ENCODE results near the gene HERC2.
"Not testable (repeated sequence)": the region's sequence is repeated elsewhere in the genome, so short reads cannot be mapped to it uniquely, and the experiment has no call there.

Gene HERC2

DNA sequence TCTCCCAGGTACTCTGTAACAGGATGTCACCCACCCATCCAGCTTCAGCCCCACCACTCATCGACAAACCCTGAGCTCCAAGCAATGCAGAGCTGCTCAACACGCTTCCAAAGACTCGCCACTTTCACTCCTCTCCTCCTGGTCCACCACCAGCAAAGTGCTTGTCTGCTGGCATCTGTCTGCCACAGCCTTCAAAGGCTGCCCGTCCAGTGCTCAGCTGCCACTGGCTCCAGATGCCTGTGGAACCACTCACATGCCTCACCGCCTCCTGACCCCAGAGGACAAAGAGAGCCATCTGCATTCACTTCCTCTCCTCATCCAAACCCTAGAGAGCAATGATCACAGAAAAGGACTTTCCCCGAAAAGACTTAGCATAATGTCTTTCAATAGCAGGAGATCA is 113.4 kb downstream of the HERC2 start:
- Histone ChIP-seq H3K36me3 (ENCODE audit: control insufficient read depth in 5 of 5, insufficient read depth in 5 of 5, low read length in 5 of 5) (peaks cover 0 to 26% (median 11%) of the 10 kb centered on the region in 5 donors), H3K27me3 (ENCODE audit: control insufficient read depth in 5 of 5, insufficient read depth in 4 of 5, low read length in 5 of 5) (no peaks in the 10 kb centered on the region), H3K9ac (ENCODE audit: low read length in 5 of 5) (no peak overlapping the region), H3K4me3 (ENCODE audit: low read depth in 1 of 5, low read length in 5 of 5) (no peak overlapping the region), H3K27ac (ENCODE audit: low read depth, low read length) (no peak overlapping the region), H3K9me3 (ENCODE audit: control insufficient read depth in 5 of 5, low read length in 5 of 5) (no peaks in the 10 kb centered on the region), H3K4me1 (ENCODE audit: control insufficient read depth in 5 of 5, insufficient read depth in 5 of 5, low read length in 5 of 5) (no peaks in the 10 kb centered on the region)

DNA sequence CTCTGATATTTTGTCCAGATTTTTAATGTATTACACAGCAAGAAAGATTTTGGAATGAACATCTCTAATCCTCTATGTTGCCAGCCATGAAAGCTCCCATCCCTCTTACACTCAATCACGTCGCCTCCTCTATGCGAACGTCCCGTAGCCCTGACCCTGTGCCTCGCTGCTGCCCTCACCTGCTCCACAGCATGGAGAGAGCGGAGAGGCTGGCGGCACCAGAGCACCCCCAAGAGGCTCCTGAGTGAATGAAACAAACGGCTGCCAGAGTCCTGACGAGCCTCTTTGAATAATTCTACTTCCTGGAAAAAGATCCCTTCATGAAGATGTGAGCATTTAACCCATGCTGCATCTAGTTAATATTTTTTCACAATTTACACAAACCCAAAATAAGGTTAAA is 116.3 kb downstream of the HERC2 start:
- H3K27me3 ChIP-seq (ENCODE audit: control insufficient read depth in 5 of 5, insufficient read depth in 4 of 5, low read length in 5 of 5); H3K27ac ChIP-seq (ENCODE audit: low read depth, low read length); H3K4me3 ChIP-seq (ENCODE audit: low read depth in 1 of 5, low read length in 5 of 5); H3K9ac ChIP-seq (ENCODE audit: low read length in 5 of 5); H3K4me1 ChIP-seq (ENCODE audit: control insufficient read depth in 5 of 5, insufficient read depth in 5 of 5, low read length in 5 of 5); H3K9me3 ChIP-seq (ENCODE audit: control insufficient read depth in 5 of 5, low read length in 5 of 5): not testable (repeated sequence)
- peaks cover 0 to 24% (median 12%) of the 10 kb centered on the region in 5 donors for H3K36me3 ChIP-seq (ENCODE audit: control insufficient read depth in 5 of 5, insufficient read depth in 5 of 5, low read length in 5 of 5)

DNA sequence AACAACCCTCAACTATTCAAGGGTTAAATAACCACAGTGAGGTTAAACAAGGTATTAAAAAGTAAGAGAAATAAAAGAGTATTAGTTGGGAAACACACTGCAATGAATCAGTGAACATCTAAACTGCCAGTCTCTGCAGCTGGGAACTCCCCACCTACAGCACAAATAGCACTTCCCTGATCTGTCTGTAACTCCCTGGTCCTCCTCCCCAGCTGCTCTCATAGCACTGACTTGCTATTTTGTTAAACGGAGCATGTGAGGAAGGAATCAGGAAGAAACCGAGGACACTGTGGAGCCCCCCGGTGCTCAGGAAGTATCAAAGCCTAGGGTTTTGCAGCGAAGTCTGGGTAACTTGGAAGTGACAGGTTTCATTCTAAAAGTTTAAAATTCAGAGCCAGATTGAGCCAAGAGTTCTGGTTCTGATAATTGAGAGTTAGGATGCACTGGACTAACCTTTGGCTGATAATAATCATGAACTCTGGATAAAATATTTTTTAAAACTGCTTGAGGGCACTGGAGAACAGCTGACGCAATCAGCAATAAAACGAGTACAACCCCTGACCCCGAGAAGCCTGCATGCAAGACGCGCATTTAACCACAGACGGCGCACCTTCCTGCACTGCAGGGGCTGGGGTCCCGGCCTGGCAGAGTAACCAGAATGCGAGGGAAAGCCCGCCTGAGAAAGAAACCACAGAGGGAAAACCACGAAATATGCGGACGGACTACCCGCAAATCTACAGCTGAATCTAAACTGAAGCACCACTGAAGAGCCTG is 118.7 kb downstream of the HERC2 start:
- H3K4me1 ChIP-seq (ENCODE audit: control insufficient read depth in 5 of 5, insufficient read depth in 5 of 5, low read length in 5 of 5); H3K9me3 ChIP-seq (ENCODE audit: control insufficient read depth in 5 of 5, low read length in 5 of 5); H3K27ac ChIP-seq (ENCODE audit: low read depth, low read length); H3K9ac ChIP-seq (ENCODE audit: low read length in 5 of 5); H3K4me3 ChIP-seq (ENCODE audit: low read depth in 1 of 5, low read length in 5 of 5); H3K27me3 ChIP-seq (ENCODE audit: control insufficient read depth in 5 of 5, insufficient read depth in 4 of 5, low read length in 5 of 5): not testable (repeated sequence)
- H3K36me3 ChIP-seq (ENCODE audit: control insufficient read depth in 5 of 5, insufficient read depth in 5 of 5, low read length in 5 of 5), result peaks cover 7 to 27% (median 14%) of the 10 kb centered on the region in 5 donors

DNA sequence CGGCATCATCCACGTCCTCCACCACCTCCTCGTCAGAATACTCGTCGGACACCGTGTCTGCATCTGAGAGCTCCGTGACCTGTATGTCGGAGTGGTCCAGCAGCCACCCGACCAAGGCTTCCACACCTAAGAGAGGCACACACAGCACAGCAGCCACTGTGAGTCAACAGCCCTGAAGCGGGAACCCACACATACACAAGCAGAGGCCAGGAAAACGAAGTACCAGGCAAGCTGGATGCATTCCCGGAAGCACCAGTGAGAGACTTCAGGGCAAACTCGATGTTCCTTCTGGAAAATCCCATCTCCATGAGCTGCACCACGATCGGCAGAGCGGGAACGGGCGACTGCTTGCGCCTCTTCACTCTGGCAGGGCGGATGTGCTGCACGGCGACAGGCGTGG is 119.9 kb downstream of the HERC2 start:
- not testable (repeated sequence) for H3K4me3 ChIP-seq (ENCODE audit: low read depth in 1 of 5, low read length in 5 of 5); H3K4me1 ChIP-seq (ENCODE audit: control insufficient read depth in 5 of 5, insufficient read depth in 5 of 5, low read length in 5 of 5); H3K9ac ChIP-seq (ENCODE audit: low read length in 5 of 5); H3K27ac ChIP-seq (ENCODE audit: low read depth, low read length); H3K9me3 ChIP-seq (ENCODE audit: control insufficient read depth in 5 of 5, low read length in 5 of 5); H3K27me3 ChIP-seq (ENCODE audit: control insufficient read depth in 5 of 5, insufficient read depth in 4 of 5, low read length in 5 of 5)
- H3K36me3 ChIP-seq (ENCODE audit: control insufficient read depth in 5 of 5, insufficient read depth in 5 of 5, low read length in 5 of 5), result peaks cover 13 to 34% (median 19%) of the 10 kb centered on the region in 5 donors

DNA sequence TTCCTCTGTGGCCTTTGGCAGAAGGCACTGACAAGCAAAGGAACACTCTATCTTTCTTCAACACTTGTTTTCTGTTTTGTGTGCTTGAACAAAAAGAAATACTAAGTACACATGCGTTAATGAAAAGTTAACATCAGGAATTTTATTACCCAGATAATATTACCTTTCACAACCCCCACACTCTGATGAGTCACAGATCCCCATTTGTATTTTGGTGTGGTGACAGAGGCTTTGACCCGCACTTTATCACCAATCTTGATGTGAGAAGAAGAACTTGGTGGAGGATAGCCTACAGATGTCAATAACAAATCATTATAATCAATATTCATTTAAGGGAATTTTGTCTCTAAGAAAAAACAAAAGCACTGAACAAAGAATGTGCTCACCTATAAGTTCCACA is 123.8 kb downstream of the HERC2 start:
- H3K9ac ChIP-seq (ENCODE audit: low read length in 5 of 5); H3K4me3 ChIP-seq (ENCODE audit: low read depth in 1 of 5, low read length in 5 of 5); H3K27ac ChIP-seq (ENCODE audit: low read depth, low read length); H3K9me3 ChIP-seq (ENCODE audit: control insufficient read depth in 5 of 5, low read length in 5 of 5); H3K27me3 ChIP-seq (ENCODE audit: control insufficient read depth in 5 of 5, insufficient read depth in 4 of 5, low read length in 5 of 5); H3K4me1 ChIP-seq (ENCODE audit: control insufficient read depth in 5 of 5, insufficient read depth in 5 of 5, low read length in 5 of 5): not testable (repeated sequence)
- H3K36me3 ChIP-seq (ENCODE audit: control insufficient read depth in 5 of 5, insufficient read depth in 5 of 5, low read length in 5 of 5), result peaks cover 13 to 35% (median 23%) of the 10 kb centered on the region in 5 donors

DNA sequence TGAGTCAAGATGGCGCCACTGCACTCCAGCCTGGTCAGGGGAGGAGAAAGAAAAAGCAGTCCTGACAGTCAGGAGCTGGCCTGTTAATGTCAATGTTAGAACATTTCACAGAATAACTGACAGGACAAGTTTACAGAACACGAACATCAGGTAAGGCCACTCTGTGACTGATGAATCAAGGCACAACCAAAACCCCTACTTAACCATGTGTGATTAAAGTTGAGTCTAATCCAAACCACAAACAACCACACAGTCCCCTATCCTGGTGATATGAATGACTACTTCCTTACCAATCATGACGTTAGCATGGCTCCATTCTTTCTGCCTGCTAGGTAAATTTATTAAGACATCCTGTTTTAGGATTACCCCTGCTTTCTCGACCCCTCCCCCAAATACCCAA is 124.3 kb downstream of the HERC2 start:
- not testable (repeated sequence) for H3K27me3 ChIP-seq (ENCODE audit: control insufficient read depth in 5 of 5, insufficient read depth in 4 of 5, low read length in 5 of 5); H3K27ac ChIP-seq (ENCODE audit: low read depth, low read length); H3K9ac ChIP-seq (ENCODE audit: low read length in 5 of 5); H3K9me3 ChIP-seq (ENCODE audit: control insufficient read depth in 5 of 5, low read length in 5 of 5); H3K4me3 ChIP-seq (ENCODE audit: low read depth in 1 of 5, low read length in 5 of 5); H3K4me1 ChIP-seq (ENCODE audit: control insufficient read depth in 5 of 5, insufficient read depth in 5 of 5, low read length in 5 of 5)
- H3K36me3 ChIP-seq (ENCODE audit: control insufficient read depth in 5 of 5, insufficient read depth in 5 of 5, low read length in 5 of 5), result peaks cover 13 to 36% (median 25%) of the 10 kb centered on the region in 5 donors

DNA sequence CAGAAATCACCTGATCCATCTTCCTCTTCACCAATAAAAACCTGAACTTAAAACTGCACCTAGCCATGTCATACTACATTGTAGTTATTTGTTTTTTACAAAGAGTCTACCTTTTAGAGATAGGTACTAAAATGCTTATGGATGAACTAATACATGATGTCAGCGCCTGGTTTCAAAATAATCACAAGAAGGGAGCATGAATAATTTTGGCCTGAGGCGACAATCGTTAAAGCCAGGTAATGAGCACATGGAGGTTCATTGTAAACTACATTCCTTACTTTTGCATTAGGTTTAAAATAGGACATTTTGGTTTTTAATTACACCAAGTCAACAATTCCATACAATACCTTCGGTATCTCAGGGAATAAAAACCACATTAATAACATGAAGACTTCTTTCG is 125.4 kb downstream of the HERC2 start:
- peaks cover 14 to 45% (median 29%) of the 10 kb centered on the region in 5 donors for H3K36me3 ChIP-seq (ENCODE audit: control insufficient read depth in 5 of 5, insufficient read depth in 5 of 5, low read length in 5 of 5)
- H3K4me1 ChIP-seq (ENCODE audit: control insufficient read depth in 5 of 5, insufficient read depth in 5 of 5, low read length in 5 of 5); H3K27me3 ChIP-seq (ENCODE audit: control insufficient read depth in 5 of 5, insufficient read depth in 4 of 5, low read length in 5 of 5); H3K27ac ChIP-seq (ENCODE audit: low read depth, low read length); H3K9me3 ChIP-seq (ENCODE audit: control insufficient read depth in 5 of 5, low read length in 5 of 5); H3K9ac ChIP-seq (ENCODE audit: low read length in 5 of 5); H3K4me3 ChIP-seq (ENCODE audit: low read depth in 1 of 5, low read length in 5 of 5): not testable (repeated sequence)

DNA sequence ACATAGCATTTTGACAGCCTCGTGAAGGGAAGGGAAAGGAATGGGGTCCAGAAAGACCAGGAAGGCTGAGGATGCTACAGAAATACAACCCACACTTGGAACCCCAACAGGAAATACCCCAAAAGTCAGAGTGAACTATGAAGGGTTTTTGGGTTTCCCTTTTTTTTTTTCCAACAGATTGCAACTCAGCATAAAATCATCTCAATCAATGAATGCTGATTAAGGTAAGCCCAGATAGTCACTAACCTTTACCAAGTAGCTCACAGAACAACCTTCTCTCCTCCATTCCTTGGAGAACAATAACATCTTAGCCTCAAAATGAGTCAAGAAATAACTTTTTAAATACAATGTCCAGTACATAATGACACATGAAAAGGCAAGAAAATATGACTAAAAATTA is 129.2 kb downstream of the HERC2 start:
- Histone ChIP-seq H3K27me3 (ENCODE audit: control insufficient read depth in 5 of 5, insufficient read depth in 4 of 5, low read length in 5 of 5) (no peaks in the 10 kb centered on the region), H3K4me3 (ENCODE audit: low read depth in 1 of 5, low read length in 5 of 5) (no peak overlapping the region), H3K4me1 (ENCODE audit: control insufficient read depth in 5 of 5, insufficient read depth in 5 of 5, low read length in 5 of 5) (no peaks in the 10 kb centered on the region), H3K9ac (ENCODE audit: low read length in 5 of 5) (no peak overlapping the region), H3K27ac (ENCODE audit: low read depth, low read length) (no peak overlapping the region), H3K9me3 (ENCODE audit: control insufficient read depth in 5 of 5, low read length in 5 of 5) (no peaks in the 10 kb centered on the region), H3K36me3 (ENCODE audit: control insufficient read depth in 5 of 5, insufficient read depth in 5 of 5, low read length in 5 of 5) (peaks cover 19 to 48% (median 37%) of the 10 kb centered on the region in 5 donors)

DNA sequence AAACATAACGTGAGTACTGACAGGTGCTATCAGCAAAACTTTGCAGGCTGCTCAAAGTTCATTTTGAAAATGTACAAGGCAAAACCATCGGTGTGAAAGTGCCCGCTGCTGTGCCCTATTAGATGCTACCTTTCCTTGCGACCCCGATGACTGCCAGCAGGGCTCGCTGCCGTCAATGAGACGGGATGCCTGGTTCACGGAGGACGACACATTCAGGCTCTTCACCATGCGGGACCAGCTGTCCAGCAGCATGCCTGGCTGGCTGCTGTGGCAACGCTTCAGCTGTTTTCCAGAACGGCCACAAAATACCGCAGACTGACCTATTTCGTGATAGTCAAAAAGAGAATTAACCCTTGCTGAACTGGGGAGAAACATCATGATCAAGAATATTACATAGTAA is 130.1 kb downstream of the HERC2 start:
- no peaks in the 10 kb centered on the region for H3K9me3 ChIP-seq (ENCODE audit: control insufficient read depth in 5 of 5, low read length in 5 of 5)
- no peaks in the 10 kb centered on the region for H3K27me3 ChIP-seq (ENCODE audit: control insufficient read depth in 5 of 5, insufficient read depth in 4 of 5, low read length in 5 of 5)
- no peak overlapping the region for H3K9ac ChIP-seq (ENCODE audit: low read length in 5 of 5)
- H3K36me3 ChIP-seq (ENCODE audit: control insufficient read depth in 5 of 5, insufficient read depth in 5 of 5, low read length in 5 of 5), result peaks cover 21 to 52% (median 37%) of the 10 kb centered on the region in 5 donors
- no peaks in the 10 kb centered on the region for H3K4me1 ChIP-seq (ENCODE audit: control insufficient read depth in 5 of 5, insufficient read depth in 5 of 5, low read length in 5 of 5)
- no peak overlapping the region for H3K27ac ChIP-seq (ENCODE audit: low read depth, low read length)
- H3K4me3 ChIP-seq (ENCODE audit: low read depth in 1 of 5, low read length in 5 of 5), result no peak overlapping the region

DNA sequence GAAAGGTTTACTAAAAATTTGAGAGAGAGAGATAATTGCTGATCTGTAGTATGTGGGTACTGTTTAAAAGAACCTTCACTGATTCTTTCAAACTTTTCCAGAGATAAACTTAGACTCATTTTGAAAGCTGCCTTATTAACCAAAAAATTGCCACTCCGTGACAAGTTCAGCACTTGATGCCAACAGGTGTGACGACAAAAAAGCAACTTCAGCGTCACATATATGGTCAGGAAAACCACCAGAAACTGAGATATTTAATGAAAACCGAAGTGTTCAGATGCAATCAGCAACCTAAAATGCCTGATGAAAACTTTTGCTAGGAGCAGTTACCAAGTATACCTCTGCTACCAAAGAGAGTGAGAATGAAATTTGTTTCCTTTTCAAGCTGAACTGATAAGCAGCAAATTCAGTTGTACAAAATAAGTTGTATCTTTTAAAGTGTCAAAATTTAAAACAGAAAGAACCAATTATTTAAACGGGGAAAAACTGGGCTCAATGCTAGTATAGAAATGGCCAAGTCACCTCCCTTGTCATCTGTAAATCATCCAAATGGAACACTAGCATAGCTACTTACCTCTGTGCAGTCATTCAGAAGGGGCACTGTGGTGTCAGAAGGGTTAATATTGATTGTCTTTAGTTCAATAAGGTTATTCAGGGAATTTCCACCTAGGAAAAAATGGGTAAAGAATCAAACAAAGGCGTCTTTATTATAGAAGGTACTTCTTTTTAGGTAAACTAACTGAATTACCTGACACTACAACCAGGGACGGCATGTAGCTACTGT is 131.4 kb downstream of the HERC2 start:
- H3K27me3 ChIP-seq (ENCODE audit: control insufficient read depth in 5 of 5, insufficient read depth in 4 of 5, low read length in 5 of 5), result no peaks in the 10 kb centered on the region
- peaks cover 26 to 60% (median 45%) of the 10 kb centered on the region in 5 donors for H3K36me3 ChIP-seq (ENCODE audit: control insufficient read depth in 5 of 5, insufficient read depth in 5 of 5, low read length in 5 of 5)
- no peak overlapping the region for H3K4me3 ChIP-seq (ENCODE audit: low read depth in 1 of 5, low read length in 5 of 5)
- H3K9me3 ChIP-seq (ENCODE audit: control insufficient read depth in 5 of 5, low read length in 5 of 5), result no peaks in the 10 kb centered on the region
- H3K9ac ChIP-seq (ENCODE audit: low read length in 5 of 5), result no peak overlapping the region
- no peak overlapping the region for H3K27ac ChIP-seq (ENCODE audit: low read depth, low read length)
- H3K4me1 ChIP-seq (ENCODE audit: control insufficient read depth in 5 of 5, insufficient read depth in 5 of 5, low read length in 5 of 5), result no peaks in the 10 kb centered on the region

Data from subcutaneous abdominal adipose tissue (tissue), 5 donors.